Medulla oblongata (tissue), 1 donor: Measurements from ENCODE around the gene KDM2A.
"Not testable (repeated sequence)": the region's sequence is repeated elsewhere in the genome, so short reads cannot be mapped to it uniquely, and the experiment has no call there.

ENCODE experiments used
- DNase-seq: peaks from one replicate; pipeline ENCODE4 v3.0.0-alpha.2; 2015; ENCODE audit errors: extremely low spot score

KDM2A gene

DNA sequence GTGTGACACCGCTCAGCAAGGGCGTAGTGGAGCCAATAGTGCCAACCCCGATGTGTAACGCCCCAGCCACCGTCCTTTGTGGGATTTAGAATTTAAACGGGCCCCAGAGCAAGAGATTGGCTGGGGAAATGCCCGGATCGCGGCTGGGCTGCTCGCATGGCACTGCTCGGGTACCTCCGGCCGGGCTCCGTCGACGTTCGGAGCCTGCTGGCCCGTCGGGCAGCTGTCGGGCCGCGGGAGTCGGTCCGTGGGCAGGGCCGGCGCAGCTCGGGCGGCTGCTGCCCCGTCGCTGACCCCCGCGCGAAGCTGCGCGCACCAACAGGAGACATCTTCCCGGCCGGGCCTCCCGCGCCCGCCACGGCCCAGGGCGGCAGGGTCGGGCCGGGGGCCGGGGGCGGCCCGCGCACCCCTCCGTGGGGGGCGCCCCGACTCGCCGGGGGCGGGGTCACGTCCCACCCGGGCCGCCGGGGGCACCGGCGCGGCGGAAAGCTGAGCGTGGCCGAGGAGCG lies 1.3 kb upstream of the KDM2A start:
- DNase-seq = peak; percentile 16

DNA sequence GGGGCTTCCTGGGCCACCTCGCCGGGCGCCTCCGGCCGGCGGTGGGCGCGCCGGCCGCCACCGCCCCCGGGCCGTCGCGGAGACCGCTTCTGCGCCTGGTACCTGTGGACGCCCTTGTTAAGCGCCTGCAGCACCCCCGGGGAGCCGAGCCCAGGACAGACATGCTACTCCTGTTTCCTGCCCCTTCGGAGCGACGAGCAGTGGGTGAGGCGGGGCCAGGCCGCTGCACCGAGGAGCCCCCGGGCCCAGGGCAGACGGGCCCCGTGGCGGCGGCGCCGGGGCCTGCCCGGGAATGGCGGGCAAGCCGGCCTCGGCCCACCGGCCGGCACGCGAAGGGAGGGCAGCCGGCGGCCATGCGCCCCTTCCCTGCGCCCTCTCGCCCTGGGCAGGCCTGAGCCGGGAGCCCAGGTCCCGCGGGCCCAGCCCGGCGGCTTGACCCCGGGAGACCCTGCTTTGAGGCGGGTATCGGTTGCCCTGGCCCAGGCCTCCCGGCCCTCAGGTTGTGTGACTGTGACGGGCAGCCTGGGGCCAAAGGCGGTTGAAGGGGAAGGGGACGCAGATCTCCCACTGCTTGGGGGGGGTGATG lies 789 bp upstream of the KDM2A start:
- DNase-seq = peak; percentile 13

DNA sequence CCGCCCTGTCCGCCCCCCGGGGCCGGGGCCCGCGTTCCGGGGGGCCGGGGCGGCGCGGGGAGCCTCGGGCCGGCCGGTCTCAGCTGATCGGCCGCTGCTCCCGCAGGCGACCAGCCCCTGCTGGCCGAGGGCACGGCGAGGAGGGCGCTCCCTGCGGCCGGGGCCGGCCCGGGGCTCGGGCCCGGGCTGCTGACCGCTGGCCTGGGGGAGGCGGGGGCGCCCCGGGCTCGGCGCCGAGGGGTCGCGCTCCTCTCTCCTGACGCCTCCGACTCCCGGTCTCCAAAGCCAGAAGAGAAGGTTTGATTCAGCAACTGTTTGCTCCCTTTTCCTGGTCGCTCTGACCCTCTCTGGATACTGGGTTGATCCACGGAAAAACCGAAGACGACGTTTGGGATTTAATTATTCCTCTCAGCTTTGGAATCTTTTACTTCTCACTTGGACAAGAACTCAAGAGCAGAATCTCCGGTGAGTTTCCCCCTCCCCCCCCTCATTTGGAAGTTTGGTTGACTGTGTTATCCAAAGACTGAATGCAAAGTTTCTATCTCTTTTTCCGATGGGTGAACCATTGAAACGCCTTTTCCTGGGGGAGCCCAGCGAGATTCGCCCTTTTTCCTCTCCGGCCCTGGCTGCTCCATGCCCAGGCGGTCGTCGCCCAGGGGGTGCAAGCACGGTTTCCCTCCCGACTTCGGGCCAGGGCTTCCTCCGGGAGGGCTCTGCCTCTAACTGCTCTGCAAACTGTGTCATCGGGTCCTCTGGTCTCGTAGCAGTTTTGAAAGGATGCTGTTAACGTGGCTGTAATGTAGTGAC lies 725 bp downstream of the KDM2A start:
- peak; percentile 54 for DNase-seq

DNA sequence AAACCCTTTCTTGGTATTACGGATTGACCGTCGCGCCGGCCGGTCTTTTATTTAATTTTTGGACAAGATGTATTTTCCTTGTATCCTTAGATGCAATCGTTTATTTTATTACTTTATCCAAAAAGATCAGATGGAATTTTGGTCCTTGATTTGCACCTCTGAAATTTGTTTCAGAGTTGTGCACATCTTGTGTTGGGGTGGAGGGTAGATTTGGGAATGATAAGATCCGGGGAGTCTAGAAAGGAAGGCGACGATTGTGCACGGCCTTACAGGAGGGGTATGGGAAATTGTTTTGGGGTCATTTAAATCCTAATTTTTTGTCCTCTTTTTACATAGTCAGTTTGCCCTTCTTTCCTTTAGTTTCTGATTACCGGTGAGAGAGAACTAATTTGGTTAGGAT lies 1.4 kb downstream of the KDM2A start:
- peak; percentile 19 for DNase-seq

DNA sequence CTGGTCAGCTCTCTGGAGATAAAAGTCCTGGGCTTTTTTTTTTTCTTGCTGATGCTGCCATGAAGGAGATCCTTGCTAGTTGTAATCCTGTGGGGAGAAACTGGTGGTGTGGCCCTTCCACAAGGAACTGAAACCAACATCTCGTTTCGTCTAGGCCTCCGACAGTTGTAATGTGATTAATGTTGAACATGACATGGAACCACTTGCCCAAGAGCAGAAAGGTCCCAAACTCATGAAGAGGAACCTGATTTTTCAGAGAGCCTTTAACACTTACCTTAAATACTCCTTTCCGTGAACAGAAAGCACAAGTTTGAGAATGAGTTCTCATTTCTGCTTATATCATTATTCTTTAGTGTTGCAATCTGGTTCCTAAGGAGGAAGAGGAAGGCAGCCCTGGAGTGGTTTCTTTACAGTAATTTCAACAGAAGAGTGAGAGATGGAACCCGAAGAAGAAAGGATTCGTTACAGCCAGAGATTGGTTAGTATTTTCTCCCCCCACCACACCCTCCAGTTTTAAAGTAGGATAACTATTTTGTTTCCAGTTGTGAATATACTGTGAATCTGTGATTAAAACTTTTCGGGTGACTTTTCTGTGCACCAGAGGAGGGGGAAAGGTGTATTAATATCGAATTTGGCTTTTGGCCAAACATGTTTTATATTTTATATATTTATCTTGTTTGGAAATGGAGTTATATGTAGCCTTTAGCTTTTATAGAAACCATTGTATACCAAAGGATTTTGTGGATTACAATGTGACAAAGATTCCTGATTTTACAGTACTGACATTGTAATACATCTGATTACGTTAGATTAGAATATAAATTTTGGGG lies 2.0 kb downstream of the KDM2A start:
- DNase-seq = peak; percentile 77

DNA sequence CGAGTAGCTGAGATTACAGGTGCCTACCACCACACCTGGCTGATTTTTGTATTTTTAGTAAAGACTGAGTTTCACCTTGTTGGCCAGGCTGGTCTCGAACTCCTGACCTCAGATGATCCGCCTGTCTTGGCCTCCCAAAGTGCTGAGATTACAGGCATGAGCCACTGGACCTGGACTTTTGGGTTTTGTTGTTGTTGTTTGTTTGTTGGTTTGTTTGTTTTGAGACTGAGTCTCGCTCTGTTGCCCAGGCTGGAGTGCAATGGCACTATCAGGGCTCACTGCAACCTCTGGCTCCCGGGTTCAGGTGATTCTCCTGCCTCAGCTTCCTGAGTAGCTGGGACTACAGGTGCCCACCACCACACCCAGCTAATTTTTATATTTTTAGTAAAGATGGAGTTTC lies 4.7 kb downstream of the KDM2A start:
- not testable (repeated sequence) for DNase-seq

DNA sequence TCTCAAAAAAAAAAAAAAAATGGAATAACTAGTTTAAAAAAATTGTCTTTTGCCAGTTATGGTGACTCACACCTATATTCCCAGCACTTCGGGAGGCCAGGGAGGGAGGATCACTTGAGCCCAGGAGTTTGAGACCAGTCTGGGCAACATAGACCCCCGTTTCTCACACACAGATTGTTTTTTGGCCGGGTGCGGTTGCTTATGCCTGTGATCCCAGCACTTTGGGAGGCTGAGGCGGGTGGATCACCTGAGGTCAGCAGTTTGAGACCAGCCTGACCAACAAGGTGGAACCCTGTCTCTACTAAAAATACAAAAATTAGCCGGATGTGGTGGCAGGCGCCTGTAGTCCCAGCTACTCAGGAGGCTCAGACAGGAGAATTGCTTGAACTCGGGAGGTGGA lies 7.2 kb downstream of the KDM2A start:
- DNase-seq = not testable (repeated sequence)

DNA sequence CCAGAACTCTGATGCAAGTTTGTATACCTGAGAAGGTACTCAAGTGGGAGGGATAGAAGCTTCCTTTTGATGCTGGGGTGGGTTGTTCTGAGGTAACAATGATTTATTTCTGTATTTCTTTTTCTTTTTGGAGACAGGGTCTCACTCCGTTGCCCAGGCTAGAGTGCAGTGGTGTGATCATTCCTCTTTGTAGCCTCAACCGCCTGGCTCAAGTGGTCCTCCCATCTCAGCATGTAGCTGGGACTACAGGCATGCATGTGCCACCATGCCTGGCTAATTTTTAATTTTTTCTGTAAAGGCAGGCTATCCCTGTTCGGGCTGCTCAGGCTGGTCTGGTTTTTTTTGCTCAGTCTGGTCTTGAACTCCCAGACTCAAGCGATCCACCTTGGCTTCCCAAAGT lies 7.9 kb downstream of the KDM2A start:
- no peak for DNase-seq

DNA sequence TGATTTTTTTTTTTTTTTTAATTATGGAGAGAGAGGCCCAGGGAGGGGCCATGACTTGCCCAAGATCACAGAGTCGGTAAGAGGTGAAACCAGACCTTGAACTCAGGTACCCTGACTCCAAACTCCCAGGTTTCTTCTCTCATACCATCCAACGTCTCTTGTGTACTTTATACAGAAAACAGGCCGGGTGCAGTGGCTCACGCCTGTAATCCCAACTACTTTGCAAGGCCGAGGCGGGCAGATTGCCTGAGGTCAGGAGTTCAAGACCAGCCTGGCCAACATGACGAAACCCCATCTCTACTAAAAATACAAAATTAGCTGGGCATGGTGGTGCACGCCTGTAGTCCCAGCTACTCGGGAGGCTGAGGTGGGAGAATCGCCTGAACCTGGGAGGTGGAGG lies 11.8 kb downstream of the KDM2A start:
- not testable (repeated sequence) for DNase-seq

DNA sequence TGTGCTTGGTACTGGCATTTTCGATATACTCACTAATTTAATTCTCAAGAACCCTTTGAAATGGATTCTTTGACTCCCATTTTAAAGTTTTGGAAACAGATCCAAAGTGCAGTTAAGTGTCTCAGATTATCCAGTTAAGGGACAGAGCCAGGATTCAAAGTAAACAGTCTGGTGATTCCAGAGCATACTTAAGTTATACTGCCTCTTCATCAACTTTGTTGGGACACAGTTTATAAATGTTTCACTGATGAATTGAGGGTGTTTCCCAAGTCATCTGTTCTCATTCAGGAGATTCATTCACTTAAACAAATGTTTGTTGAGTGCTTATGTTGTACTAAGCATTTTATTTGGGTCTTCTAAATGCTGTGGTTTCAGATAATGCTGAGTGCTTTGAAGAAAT lies 17.1 kb downstream of the KDM2A start:
- DNase-seq = no peak

DNA sequence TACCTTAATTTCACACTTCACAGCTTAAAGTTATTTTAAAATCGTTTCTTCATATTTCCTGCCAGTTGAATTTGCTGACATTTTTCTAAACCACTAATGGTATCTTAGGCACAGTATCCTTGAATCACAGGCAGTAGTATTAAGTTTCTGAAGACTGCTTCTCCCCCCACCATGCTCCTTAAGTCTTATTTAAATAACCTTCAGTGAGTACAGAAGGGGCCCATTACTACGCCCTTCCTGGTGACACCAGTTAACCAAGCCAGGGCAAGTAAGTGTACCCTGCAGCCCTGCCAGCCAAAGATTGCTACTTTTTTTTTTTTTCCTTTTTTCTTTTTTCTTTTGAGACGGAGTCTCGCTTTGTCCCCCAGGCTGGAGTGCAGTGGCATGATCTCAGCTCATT lies 19.9 kb downstream of the KDM2A start:
- no peak for DNase-seq

DNA sequence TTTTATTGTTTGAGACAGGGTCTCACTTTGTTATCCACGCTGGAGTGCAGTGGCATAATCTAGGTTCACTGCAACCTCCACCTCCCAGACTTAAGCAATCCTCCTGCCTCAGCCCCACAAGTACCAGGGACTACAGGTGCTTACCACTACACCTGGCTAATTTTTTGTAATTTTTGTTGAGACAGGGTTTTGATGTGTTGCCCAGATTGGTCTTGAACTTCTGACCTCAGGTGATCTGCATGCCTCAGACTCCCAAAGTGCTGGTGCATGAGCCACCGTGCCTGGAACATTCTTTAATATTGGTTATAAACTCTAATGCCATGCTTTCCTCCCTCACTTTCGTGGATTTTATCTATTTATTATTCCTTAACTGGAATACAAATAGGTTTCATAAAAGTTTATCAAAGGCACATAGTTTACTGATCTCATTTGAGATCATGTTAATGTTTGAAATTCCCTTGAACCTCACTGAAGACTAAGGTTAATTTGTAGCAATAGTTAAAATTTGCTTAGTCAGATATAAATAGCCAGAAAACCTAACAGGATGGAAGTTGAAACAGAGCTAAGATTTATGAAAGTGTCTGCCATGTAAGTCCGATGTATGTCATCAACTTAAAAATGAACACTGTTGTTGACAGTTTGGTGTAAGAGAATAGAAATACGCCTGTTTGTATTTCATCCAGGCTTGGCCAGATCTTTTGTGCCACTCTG lies 27.6 kb downstream of the KDM2A start:
- no peak for DNase-seq

DNA sequence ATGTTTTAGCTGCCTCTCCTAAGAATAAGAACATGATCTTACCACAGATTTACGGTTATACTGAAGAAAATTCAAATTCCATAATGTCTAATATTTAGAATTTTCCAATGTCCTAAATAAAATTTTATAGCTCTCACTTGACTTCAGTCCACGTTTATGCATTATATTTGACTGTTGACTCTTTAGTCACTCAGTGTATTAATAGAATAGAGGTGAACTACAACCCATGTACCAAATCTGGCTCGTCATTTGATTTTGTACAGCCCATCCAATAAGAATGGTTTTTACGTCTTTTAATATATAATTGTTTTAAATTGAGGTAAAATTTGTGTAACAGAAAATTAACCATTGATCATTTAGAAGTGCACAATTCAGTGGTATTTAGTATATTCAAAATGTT lies 34.9 kb downstream of the KDM2A start:
- DNase-seq = no peak

DNA sequence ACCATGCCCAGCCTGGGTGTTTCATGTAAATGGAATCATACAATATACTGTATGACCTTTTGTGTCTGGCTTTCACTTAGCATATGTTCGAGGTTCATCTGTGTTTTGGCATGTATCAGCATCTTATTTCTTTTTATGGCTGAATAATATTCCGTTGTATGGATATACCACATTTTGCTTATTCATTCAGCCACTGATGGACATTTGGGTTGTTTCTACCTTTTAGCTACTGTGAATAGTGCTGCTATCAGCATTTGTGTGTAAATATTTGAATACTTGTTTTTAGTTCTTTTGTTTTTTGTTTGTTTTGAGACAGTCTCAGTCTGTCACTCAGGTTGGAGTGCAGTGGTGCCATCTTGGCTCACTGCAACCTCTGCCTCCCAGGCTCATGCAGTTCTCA lies 35.7 kb downstream of the KDM2A start:
- no peak for DNase-seq

DNA sequence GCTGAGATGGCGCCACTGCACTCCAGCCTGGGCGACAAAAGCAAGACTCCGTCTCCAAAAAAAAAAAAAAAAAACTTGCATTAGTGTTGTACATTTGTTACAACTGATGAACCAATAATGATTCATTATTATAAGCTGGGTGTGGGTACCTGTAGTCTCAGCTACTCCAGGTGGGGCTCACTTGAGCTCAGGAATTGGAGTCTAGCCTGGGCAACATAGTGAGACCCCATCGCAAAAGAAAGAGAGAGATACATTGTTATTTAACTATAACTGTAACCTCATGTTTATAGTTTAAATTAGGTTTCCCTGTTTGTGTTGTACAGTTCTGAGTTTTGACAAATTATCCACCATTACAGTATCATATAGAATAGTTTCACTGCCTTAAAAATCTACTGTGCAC lies 38.6 kb downstream of the KDM2A start:
- DNase-seq = no peak

DNA sequence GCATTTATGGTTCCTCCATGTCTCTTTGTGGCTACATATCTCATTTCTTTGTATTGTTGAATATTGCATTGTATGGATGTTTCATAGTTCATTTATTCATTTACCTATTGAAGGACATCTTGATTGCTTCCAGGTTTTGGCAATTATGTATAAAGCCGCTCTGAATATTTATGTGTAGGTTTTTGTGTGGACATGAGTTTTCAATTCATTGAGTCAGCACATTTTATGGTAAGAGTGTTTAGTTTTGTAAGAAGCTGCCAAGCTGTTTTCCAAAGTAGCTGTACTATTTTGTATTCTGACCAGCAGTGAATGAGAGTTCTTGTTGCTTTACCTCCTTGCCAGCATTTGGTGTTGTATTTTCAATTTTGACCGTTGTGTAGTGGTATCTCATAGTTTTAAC lies 39.2 kb downstream of the KDM2A start:
- peak; percentile 9 for DNase-seq

DNA sequence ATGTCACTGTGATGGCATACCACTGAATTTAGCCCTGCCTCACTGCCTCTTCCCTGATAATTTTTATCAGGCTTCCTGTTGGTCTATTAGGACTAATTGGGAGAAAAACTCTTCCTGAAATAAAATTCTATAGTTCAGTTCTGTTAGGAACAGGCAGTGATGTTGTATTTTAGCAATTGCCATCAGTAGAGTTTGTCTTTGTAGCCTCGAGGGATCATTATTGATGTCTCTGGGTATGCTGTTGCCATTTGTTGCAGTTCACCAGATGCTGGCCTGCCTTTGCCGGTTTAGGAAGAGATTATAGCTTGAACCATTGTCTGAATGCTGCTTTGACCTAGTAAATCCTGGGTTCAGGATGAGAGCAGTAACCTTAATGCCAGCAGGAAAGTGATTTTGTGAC lies 41.0 kb downstream of the KDM2A start:
- DNase-seq = no peak

DNA sequence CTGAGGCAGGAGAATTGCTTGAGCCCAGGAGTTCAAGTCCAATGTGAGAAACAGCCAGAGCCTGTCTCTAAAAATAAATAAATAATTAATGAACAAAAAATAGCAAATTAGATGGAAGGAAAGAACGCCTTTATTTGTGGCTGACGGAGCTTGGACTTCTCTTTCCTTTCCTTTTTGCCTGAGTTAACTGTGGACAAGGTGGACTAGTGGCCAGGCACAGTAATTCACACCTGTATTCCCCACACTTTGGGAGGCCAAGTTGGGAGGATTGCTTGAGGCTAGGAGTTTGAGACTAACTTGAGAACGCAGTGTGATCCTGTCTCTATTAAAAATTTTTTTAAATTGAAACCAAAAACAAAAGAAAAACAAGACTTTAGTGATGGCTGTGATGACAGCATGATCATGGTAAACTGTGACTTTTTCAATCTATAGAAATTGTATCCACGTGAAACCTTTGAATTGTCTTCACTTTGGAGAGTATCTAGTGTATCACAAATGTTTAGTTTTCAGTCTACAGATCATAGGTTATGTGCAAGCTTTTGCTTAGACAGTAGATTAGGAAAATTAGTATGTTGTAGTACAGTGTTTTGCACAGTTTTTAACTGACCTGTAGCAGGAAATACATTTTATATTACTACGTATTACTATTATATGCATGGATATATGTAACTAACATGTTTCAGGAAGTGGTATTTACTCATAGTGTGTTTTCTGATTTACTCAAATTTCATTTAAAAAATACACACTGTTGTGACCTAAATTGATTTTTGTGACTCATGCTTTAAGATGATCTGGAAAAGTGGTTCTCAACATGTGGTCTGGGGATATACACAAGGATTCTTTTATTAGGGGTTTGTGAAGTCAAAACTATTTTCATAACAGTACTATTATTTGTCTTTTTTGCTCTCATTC lies 42.1 kb downstream of the KDM2A start:
- no peak for DNase-seq

DNA sequence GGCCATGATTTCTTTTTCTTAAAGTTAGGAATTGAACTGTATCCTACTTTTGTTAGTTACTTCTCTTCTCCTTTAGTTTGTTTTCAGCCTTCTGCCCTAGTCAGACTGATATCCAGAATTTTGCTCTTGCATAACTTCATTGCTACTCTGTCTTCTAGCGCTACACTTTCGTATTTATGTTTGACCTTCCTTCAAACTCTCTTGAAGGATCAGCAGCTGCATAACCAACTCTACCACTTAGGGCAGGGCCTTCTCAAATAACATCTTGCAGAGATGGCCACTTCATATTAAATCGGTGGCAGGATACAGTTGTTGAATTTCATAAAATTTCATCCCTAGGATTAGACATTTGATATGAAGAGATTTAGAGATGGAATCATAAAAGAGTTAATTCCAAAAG lies 43.9 kb downstream of the KDM2A start:
- DNase-seq = no peak

DNA sequence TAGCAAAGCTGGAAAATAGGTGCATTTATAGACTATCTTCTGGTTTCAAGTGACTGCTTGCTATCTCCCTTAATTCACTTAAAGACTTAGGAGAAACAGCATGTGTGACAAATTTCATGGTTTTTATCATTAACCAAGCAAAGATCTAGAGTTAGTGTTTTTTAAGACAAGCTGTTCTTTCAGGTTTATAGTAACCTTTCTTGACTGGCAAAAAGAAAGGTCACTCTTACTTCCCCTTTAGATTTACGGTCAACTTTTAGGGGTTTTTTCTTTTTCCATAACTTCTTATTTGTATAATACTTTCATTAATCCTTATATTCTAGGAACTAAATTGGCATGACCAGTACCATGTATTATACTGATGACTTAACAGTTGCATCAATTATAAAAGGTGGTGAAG lies 46.6 kb downstream of the KDM2A start:
- no peak for DNase-seq

DNA sequence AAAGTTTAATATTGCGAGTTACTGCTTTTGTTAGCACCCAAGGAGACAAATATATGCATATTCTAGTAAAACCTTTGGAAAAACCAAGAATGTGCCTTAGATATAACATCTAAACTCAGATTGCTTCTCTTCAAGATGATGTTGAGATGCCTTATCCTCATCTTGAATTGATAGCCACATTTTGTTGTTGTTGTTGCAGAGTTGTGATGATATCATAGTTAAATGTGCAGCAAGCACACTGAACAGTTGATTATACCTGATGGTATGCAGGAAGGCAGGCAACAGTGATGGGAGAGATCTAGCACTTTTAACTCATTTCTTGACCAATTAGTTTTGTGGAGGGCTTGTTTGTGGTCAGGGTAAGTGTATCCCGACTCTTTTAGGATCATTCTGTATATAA lies 48.0 kb downstream of the KDM2A start:
- DNase-seq = no peak
